Measurements from ENCODE around the gene CEMP1.

Gene CEMP1

GRCh38 chr16:2482708-2483534, 48.3 kb downstream of the CEMP1 start:
- peak overlapping the region; percentile 86 for H3K9ac ChIP-seq (ENCODE audit: low read length)
- peak overlapping the region in 1 of 2 experiments; percentile 72 for H3K4me3 ChIP-seq (ENCODE audit: insufficient read depth in 1 of 2, low read depth in 1 of 2, low read length in 2 of 2)
- H3K18ac ChIP-seq (ENCODE audit: low read depth in 1 of 2, low read length in 2 of 2) = no peak overlapping the region
- peak; percentile 28 for DNase-seq
- H2AFZ ChIP-seq (ENCODE audit: low read depth, low read length) = no peak overlapping the region
- H3K27ac ChIP-seq (ENCODE audit: low read length, poor library complexity, severe bottlenecking) = no peak overlapping the region
- 86% methylated on average over 32 of the region's 32 CpGs for WGBS
- no peak overlapping the region for H3K4me2 ChIP-seq (ENCODE audit: low read length, poor library complexity, severe bottlenecking)
- no peak overlapping the region for H2BK120ac ChIP-seq (ENCODE audit: low read depth, low read length)
- peaks cover 55% of the 10 kb centered on the region for H3K79me1 ChIP-seq (replicated peaks; ENCODE audit: low read length, poor library complexity, severe bottlenecking)
- no peak overlapping the region for H2BK12ac ChIP-seq (ENCODE audit: low read length in 2 of 2)
- no peaks in the 10 kb centered on the region for H3K27me3 ChIP-seq (ENCODE audit: control insufficient read depth in 1 of 2, insufficient read depth in 1 of 2, low read length in 2 of 2)
- H2BK15ac ChIP-seq (ENCODE audit: low read depth, poor library complexity, severe bottlenecking) = no peak overlapping the region
- H3K14ac ChIP-seq (ENCODE audit: low read length in 2 of 2) = no peak overlapping the region
- peak overlapping the region; percentile 45 for H4K8ac ChIP-seq (ENCODE audit: low read length)
- no peak overlapping the region for H3K4ac ChIP-seq (ENCODE audit: low read depth in 1 of 2, low read length in 2 of 2)
- H4K91ac ChIP-seq (ENCODE audit: low read length) = no peak overlapping the region
- H3K36me3 ChIP-seq (ENCODE audit: control insufficient read depth in 1 of 2, insufficient read depth in 2 of 2, low read depth in 1 of 2, low read length in 2 of 2) = peaks cover 0 to 21% of the 10 kb centered on the region in 2 experiments
- no peak overlapping the region for H2AK5ac ChIP-seq (ENCODE audit: low read length, severe bottlenecking)
- H3K23ac ChIP-seq (ENCODE audit: low read length in 2 of 2) = no peak overlapping the region
- no peaks in the 10 kb centered on the region for H3K9me3 ChIP-seq (ENCODE audit: control insufficient read depth, low read length)
- peaks cover 17% of the 10 kb centered on the region for H3K4me1 ChIP-seq (ENCODE audit: control insufficient read depth, insufficient read depth, low read depth, low read length)
- H2BK5ac ChIP-seq (ENCODE audit: low read depth, low read length, poor library complexity, severe bottlenecking) = no peak overlapping the region

GRCh38 chr16:2482249-2482648, 49.0 kb downstream of the CEMP1 start:
- H3K27ac ChIP-seq (ENCODE audit: low read length, poor library complexity, severe bottlenecking) = no peak overlapping the region
- H4K8ac ChIP-seq (ENCODE audit: low read length) = peak overlapping the region; percentile 45
- H3K18ac ChIP-seq (ENCODE audit: low read depth in 1 of 2, low read length in 2 of 2) = no peak overlapping the region
- H3K4me3 ChIP-seq (ENCODE audit: insufficient read depth in 1 of 2, low read depth in 1 of 2, low read length in 2 of 2) = peak overlapping the region in 1 of 2 experiments; percentile 72
- H2BK15ac ChIP-seq (ENCODE audit: low read depth, poor library complexity, severe bottlenecking) = peak overlapping the region; percentile 6
- H2BK12ac ChIP-seq (ENCODE audit: low read length in 2 of 2) = no peak overlapping the region
- no peak overlapping the region for H3K23ac ChIP-seq (ENCODE audit: low read length in 2 of 2)
- no peak overlapping the region for H3K4ac ChIP-seq (ENCODE audit: low read depth in 1 of 2, low read length in 2 of 2)
- H4K91ac ChIP-seq (ENCODE audit: low read length) = peak overlapping the region; percentile 48
- H3K9me3 ChIP-seq (ENCODE audit: control insufficient read depth, low read length) = no peaks in the 10 kb centered on the region
- H3K14ac ChIP-seq (ENCODE audit: low read length in 2 of 2) = peak overlapping the region in 1 of 2 experiments; percentile 29
- H3K4me2 ChIP-seq (ENCODE audit: low read length, poor library complexity, severe bottlenecking) = no peak overlapping the region
- 95% methylated on average over 13 of the region's 13 CpGs for WGBS
- H3K36me3 ChIP-seq (ENCODE audit: control insufficient read depth in 1 of 2, insufficient read depth in 2 of 2, low read depth in 1 of 2, low read length in 2 of 2) = peaks cover 0 to 20% of the 10 kb centered on the region in 2 experiments
- H3K4me1 ChIP-seq (ENCODE audit: control insufficient read depth, insufficient read depth, low read depth, low read length) = peaks cover 13% of the 10 kb centered on the region
- H3K9ac ChIP-seq (ENCODE audit: low read length) = peak overlapping the region; percentile 86
- no peak overlapping the region for H2AFZ ChIP-seq (ENCODE audit: low read depth, low read length)
- no peak overlapping the region for H2BK5ac ChIP-seq (ENCODE audit: low read depth, low read length, poor library complexity, severe bottlenecking)
- peaks cover 59% of the 10 kb centered on the region for H3K79me1 ChIP-seq (replicated peaks; ENCODE audit: low read length, poor library complexity, severe bottlenecking)
- no peak overlapping the region for H2BK120ac ChIP-seq (ENCODE audit: low read depth, low read length)
- H2AK5ac ChIP-seq (ENCODE audit: low read length, severe bottlenecking) = no peak overlapping the region
- no peak for DNase-seq
- no peaks in the 10 kb centered on the region for H3K27me3 ChIP-seq (ENCODE audit: control insufficient read depth in 1 of 2, insufficient read depth in 1 of 2, low read length in 2 of 2)

GRCh38 chr16:2481676-2482075, 49.5 kb downstream of the CEMP1 start:
- no peak overlapping the region for H2AFZ ChIP-seq (ENCODE audit: low read depth, low read length)
- WGBS = 82% methylated on average over 7 of the region's 7 CpGs

GRCh38 chr16:2480948-2481347, 50.3 kb downstream of the CEMP1 start:
- Histone ChIP-seq H4K91ac (ENCODE audit: low read length) (no peak overlapping the region), H3K27me3 (ENCODE audit: control insufficient read depth in 1 of 2, insufficient read depth in 1 of 2, low read length in 2 of 2) (no peaks in the 10 kb centered on the region), H3K14ac (ENCODE audit: low read length in 2 of 2) (no peak overlapping the region), H3K9me3 (ENCODE audit: control insufficient read depth, low read length) (no peaks in the 10 kb centered on the region), H3K9ac (ENCODE audit: low read length) (no peak overlapping the region), H2BK15ac (ENCODE audit: low read depth, poor library complexity, severe bottlenecking) (no peak overlapping the region), H2AK5ac (ENCODE audit: low read length, severe bottlenecking) (no peak overlapping the region), H3K4me3 (ENCODE audit: insufficient read depth in 1 of 2, low read depth in 1 of 2, low read length in 2 of 2) (no peak overlapping the region), H2BK120ac (ENCODE audit: low read depth, low read length) (no peak overlapping the region), H4K8ac (ENCODE audit: low read length) (no peak overlapping the region), H3K36me3 (ENCODE audit: control insufficient read depth in 1 of 2, insufficient read depth in 2 of 2, low read depth in 1 of 2, low read length in 2 of 2) (peaks cover 0 to 10% of the 10 kb centered on the region in 2 experiments), H2BK12ac (ENCODE audit: low read length in 2 of 2) (no peak overlapping the region), H3K79me1 (replicated peaks; ENCODE audit: low read length, poor library complexity, severe bottlenecking) (peaks cover 48% of the 10 kb centered on the region), H2AFZ (ENCODE audit: low read depth, low read length) (no peak overlapping the region), H3K4me1 (ENCODE audit: control insufficient read depth, insufficient read depth, low read depth, low read length) (peaks cover 5% of the 10 kb centered on the region), H3K4me2 (ENCODE audit: low read length, poor library complexity, severe bottlenecking) (no peak overlapping the region), H3K23ac (ENCODE audit: low read length in 2 of 2) (peak overlapping the region in 1 of 2 experiments; percentile 71), H3K4ac (ENCODE audit: low read depth in 1 of 2, low read length in 2 of 2) (no peak overlapping the region), H3K27ac (ENCODE audit: low read length, poor library complexity, severe bottlenecking) (no peak overlapping the region), H2BK5ac (ENCODE audit: low read depth, low read length, poor library complexity, severe bottlenecking) (no peak overlapping the region), H3K18ac (ENCODE audit: low read depth in 1 of 2, low read length in 2 of 2) (no peak overlapping the region)
- DNase-seq = no peak
- 92% methylated on average over 12 of the region's 12 CpGs for whole genome bisulfite sequencing

More at GRCh38 chr16:2481676-2482075, 49.5 kb downstream of the CEMP1 start:
- peaks cover 53% of the 10 kb centered on the region for H3K79me1 ChIP-seq (replicated peaks; ENCODE audit: low read length, poor library complexity, severe bottlenecking)
- peak overlapping the region; percentile 70 for H4K91ac ChIP-seq (ENCODE audit: low read length)
- H2BK120ac ChIP-seq (ENCODE audit: low read depth, low read length) = no peak overlapping the region
- H3K9ac ChIP-seq (ENCODE audit: low read length) = no peak overlapping the region
- H3K4me1 ChIP-seq (ENCODE audit: control insufficient read depth, insufficient read depth, low read depth, low read length) = peaks cover 9% of the 10 kb centered on the region
- no peaks in the 10 kb centered on the region for H3K9me3 ChIP-seq (ENCODE audit: control insufficient read depth, low read length)
- H3K14ac ChIP-seq (ENCODE audit: low read length in 2 of 2) = no peak overlapping the region
- peaks cover 0 to 14% of the 10 kb centered on the region in 2 experiments for H3K36me3 ChIP-seq (ENCODE audit: control insufficient read depth in 1 of 2, insufficient read depth in 2 of 2, low read depth in 1 of 2, low read length in 2 of 2)
- H3K27me3 ChIP-seq (ENCODE audit: control insufficient read depth in 1 of 2, insufficient read depth in 1 of 2, low read length in 2 of 2) = no peaks in the 10 kb centered on the region
- H3K4me3 ChIP-seq (ENCODE audit: insufficient read depth in 1 of 2, low read depth in 1 of 2, low read length in 2 of 2) = no peak overlapping the region
- no peak overlapping the region for H3K18ac ChIP-seq (ENCODE audit: low read depth in 1 of 2, low read length in 2 of 2)
- no peak overlapping the region for H2BK5ac ChIP-seq (ENCODE audit: low read depth, low read length, poor library complexity, severe bottlenecking)
- DNase-seq = no peak
- no peak overlapping the region for H2BK12ac ChIP-seq (ENCODE audit: low read length in 2 of 2)
- H3K4me2 ChIP-seq (ENCODE audit: low read length, poor library complexity, severe bottlenecking) = no peak overlapping the region
- no peak overlapping the region for H2BK15ac ChIP-seq (ENCODE audit: low read depth, poor library complexity, severe bottlenecking)
- H3K27ac ChIP-seq (ENCODE audit: low read length, poor library complexity, severe bottlenecking) = no peak overlapping the region
- no peak overlapping the region for H2AK5ac ChIP-seq (ENCODE audit: low read length, severe bottlenecking)
- no peak overlapping the region for H3K23ac ChIP-seq (ENCODE audit: low read length in 2 of 2)
- no peak overlapping the region for H3K4ac ChIP-seq (ENCODE audit: low read depth in 1 of 2, low read length in 2 of 2)
- H4K8ac ChIP-seq (ENCODE audit: low read length) = no peak overlapping the region
